ENCODE results near the gene CALM1. TPM values are rescaled to one million over a fixed set of nuclear protein-coding genes. Genes with fewer than 3 reads are reported as not detected.

The CALM1 gene
- total RNA-seq, 1 donor from 2014 or later, result 590 TPM

- DNase-seq, result no peak
- TF ChIP-seq CTCF (IDR thresholded peaks at IDR 0.05; ENCODE audit: partially characterized antibody, unreplicated experiment), result no peak
- Mint-ChIP-seq H3K4me3 (ENCODE audit: unreplicated experiment) (peak overlapping the region; percentile 14), H3K36me3 (ENCODE audit: unreplicated experiment) (peaks cover 11% of the 10 kb centered on the region), H3K9me3 (ENCODE audit: unreplicated experiment) (peaks cover 10% of the 10 kb centered on the region), H3K4me1 (ENCODE audit: low read depth, unreplicated experiment) (peaks cover 25% of the 10 kb centered on the region), H3K27ac (ENCODE audit: unreplicated experiment) (no peak overlapping the region), H3K27me3 (ENCODE audit: unreplicated experiment) (peaks cover 6% of the 10 kb centered on the region)
Observed at GRCh38 chr14:90402016-90402415, 5.2 kb downstream of the CALM1 start.

- no peak for DNase-seq
- H3K27ac Mint-ChIP-seq (ENCODE audit: unreplicated experiment), result no peak overlapping the region
- no peak overlapping the region for H3K4me3 Mint-ChIP-seq (ENCODE audit: unreplicated experiment)
- peaks cover 4% of the 10 kb centered on the region for H3K27me3 Mint-ChIP-seq (ENCODE audit: unreplicated experiment)
- TF ChIP-seq CTCF (IDR thresholded peaks at IDR 0.05; ENCODE audit: partially characterized antibody, unreplicated experiment), result no peak
- H3K36me3 Mint-ChIP-seq (ENCODE audit: unreplicated experiment), result peaks cover 11% of the 10 kb centered on the region
- peaks cover 7% of the 10 kb centered on the region for H3K9me3 Mint-ChIP-seq (ENCODE audit: unreplicated experiment)
- peaks cover 25% of the 10 kb centered on the region for H3K4me1 Mint-ChIP-seq (ENCODE audit: low read depth, unreplicated experiment)
Observed at GRCh38 chr14:90403065-90403464, 6.2 kb downstream of the CALM1 start.

- Mint-ChIP-seq H3K4me3 (ENCODE audit: unreplicated experiment) (no peak overlapping the region), H3K9me3 (ENCODE audit: unreplicated experiment) (no peaks in the 10 kb centered on the region), H3K36me3 (ENCODE audit: unreplicated experiment) (peaks cover 11% of the 10 kb centered on the region), H3K27me3 (ENCODE audit: unreplicated experiment) (no peaks in the 10 kb centered on the region), H3K27ac (ENCODE audit: unreplicated experiment) (no peak overlapping the region), H3K4me1 (ENCODE audit: low read depth, unreplicated experiment) (peaks cover 25% of the 10 kb centered on the region)
- no peak for TF ChIP-seq CTCF (IDR thresholded peaks at IDR 0.05; ENCODE audit: partially characterized antibody, unreplicated experiment)
- DNase-seq, result no peak
Observed at GRCh38 chr14:90405101-90405500, 8.3 kb downstream of the CALM1 start.

GRCh38 chr14:90405755-90406154 is 8.9 kb downstream of the CALM1 start:
- Mint-ChIP-seq H3K36me3 (ENCODE audit: unreplicated experiment) (peaks cover 11% of the 10 kb centered on the region), H3K4me1 (ENCODE audit: low read depth, unreplicated experiment) (peaks cover 19% of the 10 kb centered on the region), H3K4me3 (ENCODE audit: unreplicated experiment) (no peak overlapping the region), H3K27ac (ENCODE audit: unreplicated experiment) (no peak overlapping the region), H3K27me3 (ENCODE audit: unreplicated experiment) (no peaks in the 10 kb centered on the region), H3K9me3 (ENCODE audit: unreplicated experiment) (no peaks in the 10 kb centered on the region)
- no peak for TF ChIP-seq CTCF (IDR thresholded peaks at IDR 0.05; ENCODE audit: partially characterized antibody, unreplicated experiment)
- no peak for DNase-seq

- no peak for DNase-seq
- Mint-ChIP-seq H3K4me3 (ENCODE audit: unreplicated experiment) (no peak overlapping the region), H3K9me3 (ENCODE audit: unreplicated experiment) (no peaks in the 10 kb centered on the region), H3K27me3 (ENCODE audit: unreplicated experiment) (no peaks in the 10 kb centered on the region), H3K27ac (ENCODE audit: unreplicated experiment) (peak overlapping the region; percentile 56), H3K4me1 (ENCODE audit: low read depth, unreplicated experiment) (peaks cover 13% of the 10 kb centered on the region), H3K36me3 (ENCODE audit: unreplicated experiment) (peaks cover 11% of the 10 kb centered on the region)
- TF ChIP-seq CTCF (IDR thresholded peaks at IDR 0.05; ENCODE audit: partially characterized antibody, unreplicated experiment), result no peak
Observed at GRCh38 chr14:90406384-90406798, 9.6 kb downstream of the CALM1 start.

All from glutamatergic neuron (in vitro differentiated cells).